GM12892 (cell line): ENCODE results near the gene ITGB5.

Experiments used
- POLR2A ChIP-seq: IDR thresholded peaks from 2 replicates; pipeline ENCODE4 v1.6.1; 2011; ENCODE audit warnings: low read depth, low read length, control low read depth
- POLR2AphosphoS5 ChIP-seq: IDR thresholded peaks from 2 replicates; pipeline ENCODE4 v1.6.1; 2011; ENCODE audit warnings: low read depth, low read length, control low read depth
- TAF1 ChIP-seq: IDR thresholded peaks from 2 replicates; pipeline ENCODE4 v1.6.1; 2011; ENCODE audit warnings: low read depth, mild to moderate bottlenecking, control low read depth, low read length, borderline replicate concordance

DNA sequence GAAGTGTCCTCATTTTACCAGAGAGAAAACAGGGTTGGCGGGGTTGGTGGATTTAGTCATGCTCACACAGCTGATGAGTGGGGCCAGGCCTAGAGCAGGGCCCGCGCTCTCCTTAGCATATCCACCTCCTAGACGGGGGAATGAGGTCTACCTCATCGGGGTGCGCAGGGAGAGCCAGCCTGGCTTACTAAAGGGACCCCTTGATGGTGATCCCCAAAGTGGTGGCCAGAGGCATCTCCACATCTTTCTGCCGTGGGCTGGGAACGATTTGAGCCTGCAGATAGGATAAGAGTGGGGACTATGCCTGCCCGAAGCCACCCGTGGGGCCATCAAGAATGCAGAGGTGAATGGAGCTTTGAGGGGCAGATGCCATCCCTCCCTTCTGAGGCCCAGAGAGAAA lies 87.5 kb downstream of the ITGB5 start:
- TF ChIP-seq TAF1 (no peak), POLR2A (no peak), POLR2AphosphoS5 (no peak)
